ENCODE measurements around the gene SERINC3. TPM values are rescaled to one million over a fixed set of nuclear protein-coding genes. Genes with fewer than 3 reads are reported as not detected.

The SERINC3 gene
- total and polyA plus RNA-seq, 2 experiments from 2014 or later, result 18.1 to 33.0 TPM

- TF ChIP-seq JUNB (IDR thresholded peaks at IDR 0.05; ENCODE audit: unreplicated experiment), result no peak
- no peak for TF ChIP-seq POLR2AphosphoS5 (IDR thresholded peaks at IDR 0.05; ENCODE audit: low read depth)
- TF ChIP-seq ZNF114 (CRISPR knock-in tag; IDR thresholded peaks at IDR 0.05), result no peak
- TF ChIP-seq ZNF331 (CRISPR knock-in tag; IDR thresholded peaks at IDR 0.05; ENCODE audit: low read depth), result no peak
- no peak for TF ChIP-seq EZH2 (IDR thresholded peaks at IDR 0.05; ENCODE audit: low read depth, unreplicated experiment)
- TF ChIP-seq ETS1 (IDR thresholded peaks at IDR 0.05), result no peak
- no peak for TF ChIP-seq STAT1 (IDR thresholded peaks at IDR 0.05; ENCODE audit: unreplicated experiment)
- no peak for TF ChIP-seq NANOG (IDR thresholded peaks at IDR 0.05; ENCODE audit: borderline replicate concordance)
- TF ChIP-seq, protein P1, sequence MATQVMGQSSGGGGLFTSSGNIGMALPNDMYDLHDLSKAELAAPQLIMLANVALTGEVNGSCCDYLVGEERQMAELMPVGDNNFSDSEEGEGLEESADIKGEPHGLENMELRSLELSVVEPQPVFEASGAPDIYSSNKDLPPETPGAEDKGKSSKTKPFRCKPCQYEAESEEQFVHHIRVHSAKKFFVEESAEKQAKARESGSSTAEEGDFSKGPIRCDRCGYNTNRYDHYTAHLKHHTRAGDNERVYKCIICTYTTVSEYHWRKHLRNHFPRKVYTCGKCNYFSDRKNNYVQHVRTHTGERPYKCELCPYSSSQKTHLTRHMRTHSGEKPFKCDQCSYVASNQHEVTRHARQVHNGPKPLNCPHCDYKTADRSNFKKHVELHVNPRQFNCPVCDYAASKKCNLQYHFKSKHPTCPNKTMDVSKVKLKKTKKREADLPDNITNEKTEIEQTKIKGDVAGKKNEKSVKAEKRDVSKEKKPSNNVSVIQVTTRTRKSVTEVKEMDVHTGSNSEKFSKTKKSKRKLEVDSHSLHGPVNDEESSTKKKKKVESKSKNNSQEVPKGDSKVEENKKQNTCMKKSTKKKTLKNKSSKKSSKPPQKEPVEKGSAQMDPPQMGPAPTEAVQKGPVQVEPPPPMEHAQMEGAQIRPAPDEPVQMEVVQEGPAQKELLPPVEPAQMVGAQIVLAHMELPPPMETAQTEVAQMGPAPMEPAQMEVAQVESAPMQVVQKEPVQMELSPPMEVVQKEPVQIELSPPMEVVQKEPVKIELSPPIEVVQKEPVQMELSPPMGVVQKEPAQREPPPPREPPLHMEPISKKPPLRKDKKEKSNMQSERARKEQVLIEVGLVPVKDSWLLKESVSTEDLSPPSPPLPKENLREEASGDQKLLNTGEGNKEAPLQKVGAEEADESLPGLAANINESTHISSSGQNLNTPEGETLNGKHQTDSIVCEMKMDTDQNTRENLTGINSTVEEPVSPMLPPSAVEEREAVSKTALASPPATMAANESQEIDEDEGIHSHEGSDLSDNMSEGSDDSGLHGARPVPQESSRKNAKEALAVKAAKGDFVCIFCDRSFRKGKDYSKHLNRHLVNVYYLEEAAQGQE (IDR thresholded peaks at IDR 0.05; ENCODE audit: unreplicated experiment), result no peak
- TF ChIP-seq EZH2phosphoT487 (IDR thresholded peaks at IDR 0.05; ENCODE audit: unreplicated experiment), result no peak
- TF ChIP-seq CREB1 (CRISPR knock-in tag; IDR thresholded peaks at IDR 0.05; ENCODE audit: low read depth), result no peak
- TF ChIP-seq ZNF462 (CRISPR knock-in tag; IDR thresholded peaks at IDR 0.05), result no peak
- Histone ChIP-seq H4K20me1 (replicated peaks; ENCODE audit: insufficient read depth) (no peaks in the 10 kb centered on the region), H3K9me2 (ENCODE audit: insufficient read depth) (no peaks in the 10 kb centered on the region), H3K36me3 (ENCODE audit: insufficient read depth) (no peaks in the 10 kb centered on the region), H3F3A (replicated peaks; ENCODE audit: low read depth) (no peaks in the 10 kb centered on the region), H3K4me3 (no peak overlapping the region), H3K4me1 (ENCODE audit: insufficient read depth) (no peaks in the 10 kb centered on the region), H3K4me2 (no peak overlapping the region), H3K27me3 (ENCODE audit: insufficient read depth) (no peaks in the 10 kb centered on the region), H2AFZ (no peak overlapping the region), H3K79me2 (replicated peaks; ENCODE audit: insufficient read depth) (peaks cover 10% of the 10 kb centered on the region), H3K27ac (ENCODE audit: low read depth) (no peak overlapping the region)
- Mint-ChIP-seq H3K27me3 (ENCODE audit: insufficient read depth, low read depth, poor library complexity) (peaks cover 12% of the 10 kb centered on the region), H3K27ac (no peak overlapping the region), H3K36me3 (ENCODE audit: low read depth) (no peaks in the 10 kb centered on the region), H3K4me1 (peaks cover 5% of the 10 kb centered on the region), H3K9me3 (no peaks in the 10 kb centered on the region), H3K4me3 (no peak overlapping the region)
- DNase-seq (ENCODE audit: low spot score), result no peak
- no peak for ATAC-seq
These were observed 20.1 kb upstream of the SERINC3 start for GRCh38 chr20:44541992-44542391.

Measured in GM23338 (cell line).